ENCODE measurements around the gene MSMO1.

Gene MSMO1

GRCh38 chr4:165293927-165294649 is 33.4 kb upstream of the MSMO1 start:
- H3K4me3 ChIP-seq (ENCODE audit: control insufficient read depth, low read depth, low read length), result no peak overlapping the region
- DNase-seq (ENCODE audit: low read depth), result no peak
- no peak for TF ChIP-seq CTCF (IDR thresholded peaks at IDR 0.05; ENCODE audit: control insufficient read depth, insufficient read depth, low read depth, low read length, missing control alignments)

GRCh38 chr4:165294907-165295306 is 32.6 kb upstream of the MSMO1 start:
- DNase-seq (ENCODE audit: low read depth), result no peak
- no peak overlapping the region for H3K4me3 ChIP-seq (ENCODE audit: control insufficient read depth, low read depth, low read length)
- TF ChIP-seq CTCF (IDR thresholded peaks at IDR 0.05; ENCODE audit: control insufficient read depth, insufficient read depth, low read depth, low read length, missing control alignments), result no peak

DNA sequence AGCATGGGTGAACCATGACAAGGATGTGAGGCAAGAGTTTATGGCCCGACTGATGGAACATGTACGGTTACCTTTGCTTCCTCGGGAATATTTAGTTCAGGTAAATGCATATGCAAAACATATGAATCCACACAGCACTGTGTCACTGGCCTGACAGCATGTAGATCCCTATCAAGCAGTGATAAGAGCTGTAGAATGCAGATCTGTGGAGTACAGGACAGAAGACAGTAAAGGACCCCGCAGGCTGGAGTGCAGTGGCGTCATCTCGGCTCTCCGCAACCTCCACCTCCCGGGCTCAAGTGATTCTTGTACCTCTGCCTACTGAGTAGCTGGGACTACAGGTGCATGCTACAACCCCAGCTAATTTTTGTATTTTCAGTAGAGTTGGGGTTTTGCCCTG is 29.8 kb upstream of the MSMO1 start:
- DNase-seq (ENCODE audit: low read depth), result no peak
- no peak overlapping the region for H3K4me3 ChIP-seq (ENCODE audit: control insufficient read depth, low read depth, low read length)
- no peak for TF ChIP-seq CTCF (IDR thresholded peaks at IDR 0.05; ENCODE audit: control insufficient read depth, insufficient read depth, low read depth, low read length, missing control alignments)

DNA sequence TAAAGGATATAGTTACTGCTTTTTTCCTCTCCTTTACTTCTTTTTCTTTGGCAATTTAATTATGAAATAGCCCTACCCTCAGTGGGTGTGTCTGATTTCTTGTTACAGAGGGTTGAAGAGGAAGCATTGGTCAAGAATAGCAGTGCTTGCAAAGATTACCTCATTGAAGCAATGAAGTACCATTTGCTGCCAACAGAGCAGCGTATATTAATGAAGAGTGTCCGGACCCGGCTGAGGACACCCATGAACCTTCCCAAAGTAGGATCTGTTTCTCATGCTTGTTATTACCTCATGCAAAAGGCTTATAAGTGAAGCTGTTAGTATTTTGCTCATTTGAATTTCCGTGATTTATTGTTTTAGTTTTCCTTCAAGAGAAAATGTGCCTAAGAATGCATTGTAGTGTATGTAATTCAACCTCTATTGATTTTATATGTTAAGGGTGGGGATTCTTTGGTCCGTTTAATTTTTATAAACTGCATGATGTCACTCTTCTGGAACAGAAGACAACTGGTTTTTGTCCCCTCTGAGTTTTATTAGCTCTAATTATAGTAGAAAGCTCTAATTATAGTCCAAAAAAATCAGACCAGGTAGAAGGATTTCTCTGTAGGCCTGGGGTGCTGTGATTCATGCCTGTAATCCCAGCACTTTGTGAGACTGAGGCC is 27.9 kb upstream of the MSMO1 start:
- TF ChIP-seq CTCF (IDR thresholded peaks at IDR 0.05; ENCODE audit: control insufficient read depth, insufficient read depth, low read depth, low read length, missing control alignments), result no peak
- H3K4me3 ChIP-seq (ENCODE audit: control insufficient read depth, low read depth, low read length), result no peak overlapping the region
- DNase-seq (ENCODE audit: low read depth), result no peak

- no peak overlapping the region; the same call in 1 of the 2 replicates for H3K4me3 ChIP-seq (ENCODE audit: control insufficient read depth, low read depth, low read length)
- no peak for DNase-seq (ENCODE audit: low read depth)
- no peak for TF ChIP-seq CTCF (IDR thresholded peaks at IDR 0.05; ENCODE audit: control insufficient read depth, insufficient read depth, low read depth, low read length, missing control alignments)
These were observed 25.6 kb upstream of the MSMO1 start for GRCh38 chr4:165301833-165302232.

GRCh38 chr4:165302658-165303057 is 24.8 kb upstream of the MSMO1 start:
- no peak overlapping the region for H3K4me3 ChIP-seq (ENCODE audit: control insufficient read depth, low read depth, low read length)
- DNase-seq (ENCODE audit: low read depth), result no peak
- no peak for TF ChIP-seq CTCF (IDR thresholded peaks at IDR 0.05; ENCODE audit: control insufficient read depth, insufficient read depth, low read depth, low read length, missing control alignments)
